ENCODE measurements around the gene ADAMTS2.

DNA sequence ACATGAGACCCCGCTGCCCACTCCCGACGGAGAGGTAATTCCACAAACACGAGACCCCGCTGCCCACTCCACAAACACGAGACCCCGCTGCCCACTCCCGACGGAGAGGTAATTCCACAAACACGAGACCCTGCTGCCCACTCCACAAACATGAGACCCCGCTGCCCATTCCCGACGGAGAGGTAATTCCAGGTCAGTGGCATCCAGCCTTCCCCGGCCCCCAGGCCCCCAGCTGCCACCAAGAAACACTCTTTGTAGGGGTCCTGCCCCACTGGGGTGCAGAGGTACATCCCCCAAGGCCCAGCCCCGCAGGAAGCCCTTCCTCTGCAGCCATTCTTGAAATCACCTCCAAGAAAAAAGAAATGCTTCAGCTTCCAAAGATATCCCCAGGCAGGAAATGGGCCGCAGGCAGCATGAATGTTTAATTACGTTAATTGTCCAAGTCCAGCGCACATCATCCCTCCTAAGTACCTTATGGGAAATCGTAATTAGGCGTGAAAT, 115.9 kb downstream of the ADAMTS2 start:
- TF ChIP-seq, protein P1, sequence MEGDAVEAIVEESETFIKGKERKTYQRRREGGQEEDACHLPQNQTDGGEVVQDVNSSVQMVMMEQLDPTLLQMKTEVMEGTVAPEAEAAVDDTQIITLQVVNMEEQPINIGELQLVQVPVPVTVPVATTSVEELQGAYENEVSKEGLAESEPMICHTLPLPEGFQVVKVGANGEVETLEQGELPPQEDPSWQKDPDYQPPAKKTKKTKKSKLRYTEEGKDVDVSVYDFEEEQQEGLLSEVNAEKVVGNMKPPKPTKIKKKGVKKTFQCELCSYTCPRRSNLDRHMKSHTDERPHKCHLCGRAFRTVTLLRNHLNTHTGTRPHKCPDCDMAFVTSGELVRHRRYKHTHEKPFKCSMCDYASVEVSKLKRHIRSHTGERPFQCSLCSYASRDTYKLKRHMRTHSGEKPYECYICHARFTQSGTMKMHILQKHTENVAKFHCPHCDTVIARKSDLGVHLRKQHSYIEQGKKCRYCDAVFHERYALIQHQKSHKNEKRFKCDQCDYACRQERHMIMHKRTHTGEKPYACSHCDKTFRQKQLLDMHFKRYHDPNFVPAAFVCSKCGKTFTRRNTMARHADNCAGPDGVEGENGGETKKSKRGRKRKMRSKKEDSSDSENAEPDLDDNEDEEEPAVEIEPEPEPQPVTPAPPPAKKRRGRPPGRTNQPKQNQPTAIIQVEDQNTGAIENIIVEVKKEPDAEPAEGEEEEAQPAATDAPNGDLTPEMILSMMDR (IDR thresholded peaks at IDR 0.05; ENCODE audit: extremely low read depth in 1 of 2, insufficient read depth in 1 of 2, low read depth in 1 of 2, low read length in 2 of 2) = no peak
- TF ChIP-seq, protein P2, sequence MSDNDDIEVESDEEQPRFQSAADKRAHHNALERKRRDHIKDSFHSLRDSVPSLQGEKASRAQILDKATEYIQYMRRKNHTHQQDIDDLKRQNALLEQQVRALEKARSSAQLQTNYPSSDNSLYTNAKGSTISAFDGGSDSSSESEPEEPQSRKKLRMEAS (IDR thresholded peaks at IDR 0.05; ENCODE audit: insufficient read depth, insufficient read length) = no peak
- TF ChIP-seq POLR2AphosphoS5 (IDR thresholded peaks at IDR 0.05; ENCODE audit: insufficient read depth, low read depth, low read length) (no peak), JUN (IDR thresholded peaks at IDR 0.05; ENCODE audit: borderline replicate concordance, insufficient read depth, insufficient read length, low read depth) (no peak), POLR2A (IDR thresholded peaks at IDR 0.05; ENCODE audit: low read depth, low read length) (no peak), FOS (IDR thresholded peaks at IDR 0.05; ENCODE audit: borderline replicate concordance, insufficient read depth, low read length) (no peak), EZH2 (IDR thresholded peaks at IDR 0.05; ENCODE audit: borderline replicate concordance, low read depth, low read length, severe bottlenecking) (no peak), MYC (IDR thresholded peaks at IDR 0.05; ENCODE audit: low read depth, low read length) (no peak)
